Measurements from ENCODE around the gene GTF3C6.
A peak's percentile ranks its signal among the peaks of the same experiment; 100 is the strongest.

The GTF3C6 gene

DNA sequence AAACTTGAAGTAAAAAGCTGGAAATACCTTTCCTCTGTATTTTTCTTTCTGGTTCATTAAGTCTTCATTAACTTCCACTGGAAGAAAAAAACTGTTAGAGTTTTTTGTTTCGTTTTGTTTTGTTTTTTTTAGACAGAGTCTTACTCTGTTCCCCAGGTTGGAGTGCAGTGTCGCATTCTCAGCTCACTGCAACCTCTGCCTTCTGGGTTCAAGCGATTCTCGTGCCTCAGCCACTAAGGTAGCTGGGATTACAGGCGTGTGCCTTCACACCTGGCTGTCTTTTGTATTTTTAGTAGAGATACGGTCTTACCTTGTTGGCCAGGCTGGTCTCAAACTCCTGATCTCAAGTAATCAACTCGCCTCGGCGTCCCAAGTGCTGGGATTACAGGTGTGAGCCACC, 38.2 kb downstream of the GTF3C6 start:
- TF ChIP-seq SNAI2 (CRISPR knock-in tag; IDR thresholded peaks at IDR 0.05) (no peak), GLIS3 (CRISPR knock-in tag; IDR thresholded peaks at IDR 0.05) (no peak), ZNF565 (CRISPR knock-in tag; conservative IDR thresholded peaks at IDR 0.05; ENCODE audit: low read depth) (no peak), ISL1 (CRISPR knock-in tag; IDR thresholded peaks at IDR 0.05) (no peak), TOX (CRISPR knock-in tag; IDR thresholded peaks at IDR 0.05; ENCODE audit: borderline replicate concordance) (no peak), ARNTL (CRISPR knock-in tag; IDR thresholded peaks at IDR 0.05; ENCODE audit: borderline replicate concordance, low read depth) (no peak), ZFP30 (CRISPR knock-in tag; IDR thresholded peaks at IDR 0.05) (no peak), RARB (CRISPR knock-in tag; IDR thresholded peaks at IDR 0.05) (no peak), CSDC2 (CRISPR knock-in tag; IDR thresholded peaks at IDR 0.05) (no peak), ZFP3 (CRISPR knock-in tag; IDR thresholded peaks at IDR 0.05) (no peak), BACH2 (CRISPR knock-in tag; IDR thresholded peaks at IDR 0.05; ENCODE audit: borderline replicate concordance) (no peak), OSR1 (CRISPR knock-in tag; IDR thresholded peaks at IDR 0.05) (no peak), ZNF8 (CRISPR knock-in tag; IDR thresholded peaks at IDR 0.05) (no peak), PATZ1 (CRISPR knock-in tag; IDR thresholded peaks at IDR 0.05; ENCODE audit: borderline replicate concordance) (no peak), ZC3H10 (CRISPR knock-in tag; IDR thresholded peaks at IDR 0.05) (no peak)
- TF ChIP-seq, protein P1, sequence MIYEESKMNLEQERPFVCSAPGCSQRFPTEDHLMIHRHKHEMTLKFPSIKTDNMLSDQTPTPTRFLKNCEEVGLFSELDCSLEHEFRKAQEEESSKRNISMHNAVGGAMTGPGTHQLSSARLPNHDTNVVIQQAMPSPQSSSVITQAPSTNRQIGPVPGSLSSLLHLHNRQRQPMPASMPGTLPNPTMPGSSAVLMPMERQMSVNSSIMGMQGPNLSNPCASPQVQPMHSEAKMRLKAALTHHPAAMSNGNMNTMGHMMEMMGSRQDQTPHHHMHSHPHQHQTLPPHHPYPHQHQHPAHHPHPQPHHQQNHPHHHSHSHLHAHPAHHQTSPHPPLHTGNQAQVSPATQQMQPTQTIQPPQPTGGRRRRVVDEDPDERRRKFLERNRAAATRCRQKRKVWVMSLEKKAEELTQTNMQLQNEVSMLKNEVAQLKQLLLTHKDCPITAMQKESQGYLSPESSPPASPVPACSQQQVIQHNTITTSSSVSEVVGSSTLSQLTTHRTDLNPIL (CRISPR knock-in tag; IDR thresholded peaks at IDR 0.05; ENCODE audit: low read depth): no peak
- TF ChIP-seq, protein P2, sequence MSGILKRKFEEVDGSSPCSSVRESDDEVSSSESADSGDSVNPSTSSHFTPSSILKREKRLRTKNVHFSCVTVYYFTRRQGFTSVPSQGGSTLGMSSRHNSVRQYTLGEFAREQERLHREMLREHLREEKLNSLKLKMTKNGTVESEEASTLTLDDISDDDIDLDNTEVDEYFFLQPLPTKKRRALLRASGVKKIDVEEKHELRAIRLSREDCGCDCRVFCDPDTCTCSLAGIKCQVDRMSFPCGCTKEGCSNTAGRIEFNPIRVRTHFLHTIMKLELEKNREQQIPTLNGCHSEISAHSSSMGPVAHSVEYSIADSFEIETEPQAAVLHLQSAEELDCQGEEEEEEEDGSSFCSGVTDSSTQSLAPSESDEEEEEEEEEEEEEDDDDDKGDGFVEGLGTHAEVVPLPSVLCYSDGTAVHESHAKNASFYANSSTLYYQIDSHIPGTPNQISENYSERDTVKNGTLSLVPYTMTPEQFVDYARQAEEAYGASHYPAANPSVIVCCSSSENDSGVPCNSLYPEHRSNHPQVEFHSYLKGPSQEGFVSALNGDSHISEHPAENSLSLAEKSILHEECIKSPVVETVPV (CRISPR knock-in tag; IDR thresholded peaks at IDR 0.05): no peak
- TF ChIP-seq, protein P3, sequence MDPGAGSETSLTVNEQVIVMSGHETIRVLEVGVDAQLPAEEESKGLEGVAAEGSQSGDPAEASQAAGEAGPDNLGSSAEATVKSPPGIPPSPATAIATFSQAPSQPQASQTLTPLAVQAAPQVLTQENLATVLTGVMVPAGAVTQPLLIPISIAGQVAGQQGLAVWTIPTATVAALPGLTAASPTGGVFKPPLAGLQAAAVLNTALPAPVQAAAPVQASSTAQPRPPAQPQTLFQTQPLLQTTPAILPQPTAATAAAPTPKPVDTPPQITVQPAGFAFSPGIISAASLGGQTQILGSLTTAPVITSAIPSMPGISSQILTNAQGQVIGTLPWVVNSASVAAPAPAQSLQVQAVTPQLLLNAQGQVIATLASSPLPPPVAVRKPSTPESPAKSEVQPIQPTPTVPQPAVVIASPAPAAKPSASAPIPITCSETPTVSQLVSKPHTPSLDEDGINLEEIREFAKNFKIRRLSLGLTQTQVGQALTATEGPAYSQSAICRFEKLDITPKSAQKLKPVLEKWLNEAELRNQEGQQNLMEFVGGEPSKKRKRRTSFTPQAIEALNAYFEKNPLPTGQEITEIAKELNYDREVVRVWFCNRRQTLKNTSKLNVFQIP (CRISPR knock-in tag; IDR thresholded peaks at IDR 0.05; ENCODE audit: borderline replicate concordance, low read depth): no peak
- TF ChIP-seq, protein P4, sequence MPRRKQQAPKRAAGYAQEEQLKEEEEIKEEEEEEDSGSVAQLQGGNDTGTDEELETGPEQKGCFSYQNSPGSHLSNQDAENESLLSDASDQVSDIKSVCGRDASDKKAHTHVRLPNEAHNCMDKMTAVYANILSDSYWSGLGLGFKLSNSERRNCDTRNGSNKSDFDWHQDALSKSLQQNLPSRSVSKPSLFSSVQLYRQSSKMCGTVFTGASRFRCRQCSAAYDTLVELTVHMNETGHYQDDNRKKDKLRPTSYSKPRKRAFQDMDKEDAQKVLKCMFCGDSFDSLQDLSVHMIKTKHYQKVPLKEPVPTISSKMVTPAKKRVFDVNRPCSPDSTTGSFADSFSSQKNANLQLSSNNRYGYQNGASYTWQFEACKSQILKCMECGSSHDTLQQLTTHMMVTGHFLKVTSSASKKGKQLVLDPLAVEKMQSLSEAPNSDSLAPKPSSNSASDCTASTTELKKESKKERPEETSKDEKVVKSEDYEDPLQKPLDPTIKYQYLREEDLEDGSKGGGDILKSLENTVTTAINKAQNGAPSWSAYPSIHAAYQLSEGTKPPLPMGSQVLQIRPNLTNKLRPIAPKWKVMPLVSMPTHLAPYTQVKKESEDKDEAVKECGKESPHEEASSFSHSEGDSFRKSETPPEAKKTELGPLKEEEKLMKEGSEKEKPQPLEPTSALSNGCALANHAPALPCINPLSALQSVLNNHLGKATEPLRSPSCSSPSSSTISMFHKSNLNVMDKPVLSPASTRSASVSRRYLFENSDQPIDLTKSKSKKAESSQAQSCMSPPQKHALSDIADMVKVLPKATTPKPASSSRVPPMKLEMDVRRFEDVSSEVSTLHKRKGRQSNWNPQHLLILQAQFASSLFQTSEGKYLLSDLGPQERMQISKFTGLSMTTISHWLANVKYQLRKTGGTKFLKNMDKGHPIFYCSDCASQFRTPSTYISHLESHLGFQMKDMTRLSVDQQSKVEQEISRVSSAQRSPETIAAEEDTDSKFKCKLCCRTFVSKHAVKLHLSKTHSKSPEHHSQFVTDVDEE (CRISPR knock-in tag; IDR thresholded peaks at IDR 0.05): no peak
- no peak for ATAC-seq

DNA sequence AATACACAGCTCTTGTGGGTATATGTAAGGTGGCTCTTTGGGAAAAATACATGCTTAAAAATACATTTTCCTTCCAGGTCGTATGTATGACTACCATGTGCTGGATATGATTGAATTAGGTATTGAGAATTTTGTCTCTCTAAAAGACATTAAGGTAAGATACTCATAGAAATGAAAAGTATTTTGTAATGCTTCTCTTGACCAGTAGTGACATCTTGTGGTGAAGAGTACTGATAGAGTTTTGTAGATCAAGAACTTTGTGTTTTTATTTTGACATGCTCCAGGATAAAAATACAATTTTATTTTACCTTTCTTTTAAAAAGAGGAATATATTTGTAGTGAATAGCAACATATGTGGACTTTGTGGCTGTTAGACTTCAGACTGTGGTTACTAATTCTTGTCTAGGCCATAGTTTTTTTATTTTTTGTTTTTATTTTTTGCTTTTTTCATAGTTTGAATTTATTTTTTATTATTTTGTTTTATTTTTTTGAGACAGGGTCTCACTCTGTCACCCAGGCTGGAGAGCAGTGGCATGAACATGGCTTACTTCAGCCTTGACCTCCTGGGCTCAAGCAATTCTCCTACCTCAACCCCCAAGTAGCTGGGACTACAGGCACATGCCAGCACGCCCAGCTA, 41.2 kb downstream of the GTF3C6 start:
- ATAC-seq: peak; percentile 54; the same call in 2 of the 3 replicates
- TF ChIP-seq ZNF8 (CRISPR knock-in tag; IDR thresholded peaks at IDR 0.05) (no peak), PPARA (CRISPR knock-in tag; IDR thresholded peaks at IDR 0.05; ENCODE audit: borderline replicate concordance) (no peak), ZFP30 (CRISPR knock-in tag; IDR thresholded peaks at IDR 0.05) (no peak), ISL1 (CRISPR knock-in tag; IDR thresholded peaks at IDR 0.05) (no peak), ZC3H10 (CRISPR knock-in tag; IDR thresholded peaks at IDR 0.05) (no peak), SNAI2 (CRISPR knock-in tag; IDR thresholded peaks at IDR 0.05) (no peak), ARNTL (CRISPR knock-in tag; IDR thresholded peaks at IDR 0.05; ENCODE audit: borderline replicate concordance, low read depth) (no peak)

DNA sequence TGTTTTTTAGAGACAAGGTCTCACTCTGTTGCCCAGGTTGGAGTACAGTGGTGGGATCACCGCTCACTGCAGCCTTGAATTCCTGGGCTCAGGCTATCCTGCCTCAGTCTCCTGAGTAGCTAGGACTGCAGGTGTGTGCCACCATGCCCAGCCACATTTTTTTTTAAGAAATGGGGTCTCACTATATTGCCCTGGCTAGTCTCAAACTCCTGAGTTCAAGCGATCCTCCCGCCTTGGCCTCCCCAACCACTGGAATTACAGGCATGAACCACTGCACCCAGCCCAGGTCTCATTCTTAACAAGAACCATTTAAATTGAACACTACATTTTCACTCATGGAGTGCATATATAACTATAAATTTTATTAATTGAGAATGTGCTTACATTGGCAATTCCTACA, 43.8 kb downstream of the GTF3C6 start:
- no peak for ATAC-seq
- no peak for TF ChIP-seq PATZ1 (CRISPR knock-in tag; IDR thresholded peaks at IDR 0.05; ENCODE audit: borderline replicate concordance)
- TF ChIP-seq, protein P4 (CRISPR knock-in tag; IDR thresholded peaks at IDR 0.05): no peak
- TF ChIP-seq CSDC2 (CRISPR knock-in tag; IDR thresholded peaks at IDR 0.05): no peak
- TF ChIP-seq BACH2 (CRISPR knock-in tag; IDR thresholded peaks at IDR 0.05; ENCODE audit: borderline replicate concordance): no peak
- TF ChIP-seq, protein P1 (CRISPR knock-in tag; IDR thresholded peaks at IDR 0.05; ENCODE audit: low read depth): no peak
- no peak for TF ChIP-seq ARNTL (CRISPR knock-in tag; IDR thresholded peaks at IDR 0.05; ENCODE audit: borderline replicate concordance, low read depth)
- TF ChIP-seq ZFP3 (CRISPR knock-in tag; IDR thresholded peaks at IDR 0.05): no peak
